ENCODE data around the gene DPP7.
A peak's percentile ranks its signal among the peaks of the same experiment; 100 is the strongest.

DPP7 gene

DNA sequence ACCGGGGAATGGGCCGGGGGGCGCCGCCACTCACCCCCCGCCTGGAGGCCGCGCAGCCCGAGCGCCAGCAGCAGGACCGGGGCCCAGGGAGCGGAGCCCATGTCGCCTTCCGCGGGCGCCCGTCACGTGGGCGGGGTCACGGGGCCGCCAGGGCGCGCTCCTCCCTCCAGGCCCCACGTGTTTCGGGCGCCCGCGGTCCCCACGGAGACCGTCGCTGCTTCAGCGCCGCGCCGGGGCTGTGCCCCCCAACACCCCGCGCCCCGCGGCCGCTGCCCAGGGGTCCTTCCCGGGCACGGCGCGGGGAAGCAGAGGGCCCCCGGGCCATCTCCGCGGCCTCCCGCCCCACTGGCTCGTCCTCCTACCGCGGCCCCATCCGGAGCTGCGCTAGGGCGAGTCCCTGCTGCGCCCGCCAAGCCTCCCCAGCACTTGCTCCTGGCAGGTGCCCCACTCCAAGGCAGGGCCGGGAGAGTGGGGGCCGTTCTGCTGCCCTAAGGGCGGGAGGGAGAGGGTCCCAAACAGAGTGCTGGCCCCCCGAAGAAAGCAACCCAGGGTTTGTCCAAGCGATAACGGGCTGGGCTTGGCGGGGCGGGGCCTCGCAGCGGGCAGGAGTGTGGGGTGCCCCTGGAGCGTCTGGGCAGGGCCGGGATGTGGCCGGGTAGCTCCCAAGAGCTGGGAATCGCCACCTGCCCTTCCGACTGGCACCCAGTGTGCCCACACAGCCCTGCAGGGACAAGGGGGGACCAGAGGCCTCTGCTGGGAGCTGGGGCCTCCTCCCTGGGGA lies at the start of gene DPP7:
DPP7 (minus strand) TSS at position 121 of the 781 bp plus-strand sequence; CDS start at position 101, 20 bp downstream.
- DNase-seq: peak; percentile 78 to 95 (median 90)

DNA sequence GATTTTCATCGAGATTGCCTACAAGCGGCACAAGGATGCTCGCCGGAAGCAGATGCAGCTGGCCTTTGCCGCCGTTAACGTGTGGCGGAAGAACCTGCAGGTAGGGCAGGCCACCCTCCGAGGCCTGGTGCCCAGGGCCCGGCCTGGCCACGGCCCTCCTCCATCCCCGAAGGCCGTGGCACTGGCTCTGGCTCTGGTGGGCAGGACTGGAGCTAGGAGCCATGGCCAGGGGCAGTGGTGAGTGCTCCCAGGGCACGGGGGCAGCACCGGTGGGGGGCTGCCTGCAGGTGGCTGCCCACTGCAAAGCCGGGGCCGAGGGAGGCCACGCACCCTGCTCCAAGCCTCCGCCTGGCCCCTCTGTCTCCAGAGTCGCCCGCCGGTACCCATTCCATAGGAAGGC lies 49.3 kb upstream of the DPP7 start:
- no peak for DNase-seq

DNA sequence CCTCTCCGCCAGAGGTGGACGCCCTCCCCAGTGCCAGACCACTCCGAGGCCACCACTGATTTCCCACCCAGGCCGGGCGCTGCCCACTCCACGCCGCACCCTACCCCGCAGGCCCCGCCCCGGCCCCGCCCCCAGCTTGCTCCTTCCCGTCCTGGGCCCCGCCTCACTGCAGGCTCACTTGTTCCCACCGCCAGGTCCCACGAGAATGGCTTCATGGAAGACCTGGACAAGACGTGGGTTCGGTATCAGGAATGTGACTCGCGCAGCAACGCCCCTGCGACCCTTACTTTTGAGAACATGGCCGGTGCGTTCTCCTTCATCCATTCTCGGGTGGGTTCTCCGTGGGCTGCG lies 48.8 kb upstream of the DPP7 start:
- peak in 2 of 3 donors; percentile 34 to 41 for DNase-seq

DNA sequence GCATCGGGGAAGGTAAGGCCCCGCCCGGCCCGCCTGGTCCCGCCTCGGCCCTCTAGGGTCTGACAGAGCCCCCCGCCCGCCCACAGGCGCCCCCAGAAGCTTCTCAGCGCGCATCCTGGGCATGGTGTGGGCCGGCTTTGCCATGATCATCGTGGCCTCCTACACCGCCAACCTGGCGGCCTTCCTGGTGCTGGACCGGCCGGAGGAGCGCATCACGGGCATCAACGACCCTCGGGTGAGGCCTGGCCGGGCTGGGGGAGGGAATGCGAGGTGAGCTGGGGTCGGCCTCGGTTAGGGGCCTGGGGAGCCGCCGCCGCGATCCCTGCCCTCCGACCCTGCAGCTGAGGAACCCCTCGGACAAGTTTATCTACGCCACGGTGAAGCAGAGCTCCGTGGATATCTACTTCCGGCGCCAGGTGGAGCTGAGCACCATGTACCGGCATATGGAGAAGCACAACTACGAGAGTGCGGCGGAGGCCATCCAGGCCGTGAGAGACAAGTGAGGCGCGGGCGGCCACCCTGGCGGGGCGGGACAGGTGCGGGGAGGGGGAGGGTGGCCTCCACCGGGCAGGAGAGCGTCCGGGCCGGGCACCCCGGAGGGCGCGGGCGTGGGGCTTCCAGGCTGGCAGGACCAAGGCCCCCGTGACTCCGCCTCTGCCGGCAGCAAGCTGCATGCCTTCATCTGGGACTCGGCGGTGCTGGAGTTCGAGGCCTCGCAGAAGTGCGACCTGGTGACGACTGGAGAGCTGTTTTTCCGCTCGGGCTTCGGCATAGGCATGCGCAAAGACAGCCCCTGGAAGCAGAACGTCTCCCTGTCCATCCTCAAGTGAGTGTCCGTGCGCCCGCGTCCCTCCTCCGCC lies 48.2 kb upstream of the DPP7 start:
- peak in 2 of 3 donors; percentile 17 to 25 for DNase-seq

DNA sequence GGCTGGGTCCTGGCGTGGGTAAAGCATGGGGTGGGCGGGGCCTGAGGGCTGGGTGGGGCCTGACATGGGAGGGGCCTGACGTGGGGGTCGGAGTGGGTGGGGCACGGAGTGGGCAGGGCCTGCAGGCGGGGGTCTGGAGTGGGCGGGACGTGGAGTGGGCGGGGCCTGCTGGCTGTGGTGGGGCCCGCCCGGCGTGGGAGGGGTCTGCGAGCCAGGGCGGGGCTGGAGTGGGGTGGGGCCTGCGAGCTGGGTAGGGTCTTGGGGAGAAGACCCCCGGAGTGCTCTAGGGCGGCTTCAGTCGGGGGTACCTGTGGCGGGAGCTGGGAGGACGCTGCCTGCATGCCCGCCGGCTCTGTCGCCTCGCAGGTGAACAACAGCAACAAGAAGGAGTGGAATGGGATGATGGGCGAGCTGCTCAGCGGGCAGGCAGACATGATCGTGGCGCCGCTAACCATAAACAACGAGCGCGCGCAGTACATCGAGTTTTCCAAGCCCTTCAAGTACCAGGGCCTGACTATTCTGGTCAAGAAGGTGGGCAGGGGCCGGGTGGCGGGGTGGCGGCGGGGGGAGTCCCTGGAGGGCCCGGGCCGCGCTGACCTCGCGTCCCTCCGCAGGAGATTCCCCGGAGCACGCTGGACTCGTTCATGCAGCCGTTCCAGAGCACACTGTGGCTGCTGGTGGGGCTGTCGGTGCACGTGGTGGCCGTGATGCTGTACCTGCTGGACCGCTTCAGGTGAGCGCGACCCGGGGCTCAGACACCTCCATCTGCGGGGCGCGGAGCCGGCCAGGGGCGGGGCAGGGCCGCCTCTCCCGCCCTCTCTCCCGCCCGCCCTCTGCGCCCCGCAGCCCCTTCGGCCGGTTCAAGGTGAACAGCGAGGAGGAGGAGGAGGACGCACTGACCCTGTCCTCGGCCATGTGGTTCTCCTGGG lies 47.3 kb upstream of the DPP7 start:
- DNase-seq: no peak

DNA sequence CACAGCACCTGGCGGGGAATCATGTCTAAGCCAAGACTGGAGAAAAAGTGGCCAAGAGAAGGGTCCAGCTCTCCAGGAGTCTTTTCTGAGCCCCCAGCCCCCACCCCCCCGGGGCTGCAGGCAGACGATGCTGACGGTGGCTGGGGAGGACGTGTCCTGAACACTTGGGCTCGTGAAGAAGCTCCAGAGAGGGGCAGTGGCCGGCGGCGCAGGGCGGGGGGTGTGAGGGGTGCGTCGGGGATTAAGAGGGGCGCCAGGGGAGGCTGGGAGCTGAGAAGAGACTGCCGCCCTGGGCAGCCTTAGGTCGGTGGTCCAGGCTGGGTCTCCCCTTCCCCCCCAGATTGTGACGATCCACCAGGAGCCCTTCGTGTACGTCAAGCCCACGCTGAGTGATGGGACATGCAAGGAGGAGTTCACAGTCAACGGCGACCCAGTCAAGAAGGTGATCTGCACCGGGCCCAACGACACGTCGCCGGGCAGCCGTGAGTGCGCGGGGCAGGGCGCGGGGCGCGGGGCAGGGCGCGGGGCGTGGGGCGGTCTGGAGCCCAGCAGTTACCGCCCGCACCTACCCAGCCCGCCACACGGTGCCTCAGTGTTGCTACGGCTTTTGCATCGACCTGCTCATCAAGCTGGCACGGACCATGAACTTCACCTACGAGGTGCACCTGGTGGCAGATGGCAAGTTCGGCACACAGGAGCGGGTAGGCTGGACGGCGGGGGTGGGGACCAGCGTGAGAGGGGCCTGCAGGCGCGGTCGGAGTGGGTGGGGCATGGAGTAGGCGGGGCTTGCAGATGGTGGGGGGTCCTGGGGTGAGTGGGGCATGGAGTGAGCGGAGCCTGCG lies 46.4 kb upstream of the DPP7 start:
- no peak for DNase-seq

DNA sequence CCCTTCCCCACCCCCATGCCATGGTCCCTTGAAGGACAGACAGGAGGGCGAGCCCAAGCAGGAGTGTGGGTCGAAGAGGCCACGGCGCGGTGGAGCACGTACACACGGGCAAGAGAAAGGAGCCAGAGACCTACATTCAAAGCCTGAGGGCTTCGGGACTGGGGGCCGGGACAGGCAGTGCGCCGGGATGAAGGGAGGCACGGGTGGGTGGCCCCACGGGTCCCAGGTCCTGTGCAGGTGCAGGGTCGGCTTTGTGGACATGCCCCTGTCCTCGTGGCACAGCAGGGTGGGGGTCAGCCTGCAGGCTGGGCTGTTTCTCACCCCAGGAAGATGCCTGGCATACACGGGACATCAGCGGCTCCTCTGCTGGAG lies 45.5 kb upstream of the DPP7 start:
- no peak for DNase-seq

DNA sequence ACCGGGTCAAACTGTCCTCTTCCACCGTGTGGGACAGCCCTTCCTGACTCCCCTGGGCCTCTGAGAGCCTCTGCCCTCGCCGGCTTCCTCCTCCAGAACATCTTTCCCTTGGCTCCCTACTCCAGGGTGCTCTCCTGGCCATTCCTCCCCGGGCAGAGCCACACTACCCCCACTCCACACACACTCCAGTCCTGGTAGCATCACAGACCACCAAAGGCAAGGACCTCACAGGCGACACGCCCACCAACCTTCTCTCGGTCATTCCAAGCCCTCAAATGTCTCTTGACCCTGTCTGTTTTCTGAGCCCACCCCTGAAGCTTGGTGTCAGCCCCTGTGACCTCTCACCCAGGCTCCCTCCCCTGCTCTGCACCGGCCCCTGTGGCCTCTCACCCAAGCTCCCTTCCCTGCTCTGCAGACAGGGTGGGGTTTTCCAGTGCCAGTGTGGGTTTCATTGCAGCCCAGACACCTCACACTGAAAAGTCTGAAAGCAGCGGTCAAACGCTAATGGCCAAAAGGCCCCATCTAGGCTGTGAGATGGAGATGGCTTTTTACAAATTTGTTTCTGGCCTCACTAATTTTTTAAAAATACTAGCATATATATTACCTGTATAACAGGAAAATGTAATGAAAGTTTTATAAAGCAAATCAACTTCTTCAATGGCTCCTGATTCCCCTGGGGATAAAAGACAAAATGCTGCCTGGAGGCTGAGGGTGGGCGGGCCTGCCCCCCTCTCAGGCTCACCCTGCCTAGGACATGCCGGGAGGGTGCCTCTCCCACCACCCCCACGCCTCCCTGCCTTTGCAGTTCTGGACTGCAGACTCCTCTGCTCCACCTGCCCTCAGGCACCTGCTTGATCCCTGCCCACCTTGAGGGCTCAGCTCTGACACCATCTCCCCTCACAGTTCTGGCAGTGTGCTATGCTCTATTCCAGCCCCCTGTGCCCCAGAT lies 44.8 kb upstream of the DPP7 start:
- DNase-seq: no peak

DNA sequence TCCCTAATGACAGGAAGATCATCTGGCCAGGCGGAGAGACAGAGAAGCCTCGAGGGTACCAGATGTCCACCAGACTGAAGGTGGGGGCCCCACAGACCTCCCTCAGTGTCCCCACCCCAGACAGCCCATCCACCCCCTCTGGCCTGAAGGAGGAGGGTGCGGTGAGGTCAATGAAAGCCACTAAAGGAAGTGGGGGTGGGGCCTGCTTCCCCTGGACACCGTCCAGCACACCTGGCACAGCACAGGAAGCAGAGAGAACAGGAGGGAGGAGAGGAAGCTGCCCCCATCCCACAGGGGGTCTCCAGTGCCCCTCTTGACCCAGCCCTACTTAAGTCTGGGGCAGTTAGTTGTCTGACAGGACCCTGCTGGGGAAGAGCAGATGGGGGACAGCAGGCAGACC lies 44.1 kb upstream of the DPP7 start:
- no peak for DNase-seq

DNA sequence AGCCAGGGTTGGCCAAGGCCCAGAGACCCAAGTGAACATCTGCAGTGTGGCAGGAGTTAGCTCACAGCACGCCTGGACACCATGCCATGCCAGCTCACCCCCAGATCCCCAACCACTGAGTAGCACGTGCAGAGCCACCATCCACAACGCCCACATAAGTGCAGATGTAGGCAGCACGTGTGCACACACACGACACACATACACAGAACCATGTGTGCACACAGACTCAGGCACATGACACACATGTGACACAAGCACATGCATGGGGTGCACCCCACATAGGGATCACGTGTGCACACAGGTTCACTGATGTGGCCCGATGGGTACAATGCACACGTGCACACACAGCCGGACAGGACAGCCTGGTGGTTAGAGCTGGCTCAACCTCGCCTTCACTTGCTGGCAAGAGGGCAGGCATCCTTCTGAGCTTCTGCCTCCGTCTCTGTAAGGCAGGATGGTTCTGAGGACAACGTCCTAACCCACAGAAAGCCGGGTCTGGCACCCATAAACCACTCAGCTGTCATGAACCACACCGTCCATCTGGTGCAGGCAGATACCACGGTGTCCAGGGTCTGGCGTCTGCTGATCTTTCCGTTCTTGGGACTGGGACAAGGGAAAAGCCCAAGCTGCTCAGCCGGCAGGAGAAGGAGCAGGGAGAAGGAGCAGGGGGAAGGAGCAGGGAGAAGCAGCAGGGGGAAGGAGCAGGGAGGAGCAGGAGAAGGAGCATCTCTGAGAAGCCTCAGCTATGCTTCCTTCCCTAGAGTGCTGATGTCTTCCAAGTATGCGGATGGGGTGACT lies 43.3 kb upstream of the DPP7 start:
- DNase-seq: no peak

DNA sequence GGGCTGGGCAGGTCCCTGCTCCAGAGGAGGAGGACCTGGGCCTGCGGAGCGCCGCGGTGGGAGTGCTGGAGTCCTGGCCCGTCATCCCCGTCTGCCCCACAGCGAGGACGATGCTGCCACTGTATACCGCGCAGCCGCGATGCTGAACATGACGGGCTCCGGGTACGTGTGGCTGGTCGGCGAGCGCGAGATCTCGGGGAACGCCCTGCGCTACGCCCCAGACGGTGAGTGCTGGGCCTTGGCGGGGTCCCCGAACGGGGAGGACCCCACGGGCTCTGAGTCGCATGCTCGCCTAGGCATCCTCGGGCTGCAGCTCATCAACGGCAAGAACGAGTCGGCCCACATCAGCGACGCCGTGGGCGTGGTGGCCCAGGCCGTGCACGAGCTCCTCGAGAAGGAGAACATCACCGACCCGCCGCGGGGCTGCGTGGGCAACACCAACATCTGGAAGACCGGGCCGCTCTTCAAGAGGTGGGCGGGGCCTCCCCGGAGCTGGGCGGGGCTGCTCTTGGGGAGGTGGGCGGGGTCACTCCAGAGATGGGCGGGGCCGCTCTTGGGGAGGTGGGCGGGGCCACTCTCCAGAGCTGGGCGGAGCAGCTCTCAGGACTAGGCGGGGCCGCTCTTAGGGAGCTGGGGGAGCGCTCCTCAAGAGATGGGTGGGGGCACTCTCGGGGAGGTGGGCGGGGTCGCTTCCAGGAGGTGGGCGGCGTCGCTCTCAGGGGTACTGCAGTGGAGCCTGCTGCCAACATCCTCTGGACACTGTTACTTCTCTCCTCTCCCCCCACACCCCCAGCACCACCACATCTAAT lies 42.2 kb upstream of the DPP7 start:
- peak; percentile 92 to 96 (median 93) for DNase-seq

DNA sequence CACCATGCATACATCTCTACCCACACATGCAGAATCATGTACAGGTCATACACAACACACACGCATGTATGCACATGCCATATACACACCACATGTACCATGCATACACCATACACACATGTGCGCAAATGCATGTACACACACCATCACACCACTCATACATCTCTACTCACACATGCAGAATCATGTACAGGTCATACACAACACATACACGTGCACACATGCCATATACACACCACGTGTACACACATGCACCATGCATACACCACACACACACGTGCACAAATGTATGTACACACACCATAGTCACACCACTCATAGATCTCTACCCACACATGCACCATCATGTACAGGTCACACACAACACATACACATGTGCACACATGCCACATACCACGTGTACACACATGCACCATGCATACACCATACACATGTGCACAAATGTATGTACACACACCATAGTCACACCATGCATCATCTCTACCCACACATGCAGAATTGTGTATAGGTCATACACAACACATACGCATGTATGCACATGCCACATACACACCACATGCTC lies 38.4 kb upstream of the DPP7 start:
- no peak for DNase-seq

DNA sequence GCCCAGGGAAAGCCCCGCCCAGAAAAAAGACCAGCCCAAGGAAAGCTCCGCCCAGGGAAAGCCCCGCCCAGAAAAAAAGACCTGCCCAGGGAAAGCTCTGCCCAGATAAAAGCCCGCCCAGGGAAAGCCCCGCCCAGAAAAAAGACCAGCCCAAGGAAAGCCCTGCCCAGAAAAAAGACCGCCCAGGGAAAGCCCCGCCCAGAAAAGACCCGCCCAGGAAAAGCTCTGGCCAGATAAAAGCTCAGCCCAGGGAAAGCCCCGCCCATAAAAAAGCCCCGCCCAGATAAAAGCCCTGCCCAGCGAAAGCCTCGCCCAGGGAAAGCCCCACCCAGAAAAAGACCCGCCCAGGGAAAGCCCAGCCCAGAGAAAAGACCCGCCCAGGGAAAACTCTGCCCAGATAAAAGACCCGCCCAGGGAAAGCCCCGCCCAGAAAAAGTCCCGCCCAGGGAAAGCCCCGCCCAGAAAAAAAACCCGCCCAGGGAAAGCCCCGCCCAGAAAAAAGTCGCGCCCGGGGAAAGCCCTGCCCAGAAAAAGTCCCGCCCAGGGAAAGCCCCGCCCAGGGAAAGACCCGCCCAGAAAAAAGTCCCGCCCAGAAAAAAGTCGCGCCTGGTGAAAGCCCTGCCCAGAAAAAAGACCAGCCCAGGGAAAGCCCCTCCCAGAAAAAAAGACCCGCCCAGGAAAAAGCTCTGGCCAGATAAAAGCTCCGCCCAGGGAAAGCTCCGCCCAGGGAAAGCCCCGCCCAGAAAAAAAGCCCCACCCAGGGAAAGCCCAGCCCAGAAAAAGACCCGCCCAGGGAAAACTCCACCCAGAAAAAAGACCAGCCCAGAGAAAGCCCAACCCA lies 36.3 kb upstream of the DPP7 start:
- DNase-seq: peak; percentile 86 to 94 (median 91)

DNA sequence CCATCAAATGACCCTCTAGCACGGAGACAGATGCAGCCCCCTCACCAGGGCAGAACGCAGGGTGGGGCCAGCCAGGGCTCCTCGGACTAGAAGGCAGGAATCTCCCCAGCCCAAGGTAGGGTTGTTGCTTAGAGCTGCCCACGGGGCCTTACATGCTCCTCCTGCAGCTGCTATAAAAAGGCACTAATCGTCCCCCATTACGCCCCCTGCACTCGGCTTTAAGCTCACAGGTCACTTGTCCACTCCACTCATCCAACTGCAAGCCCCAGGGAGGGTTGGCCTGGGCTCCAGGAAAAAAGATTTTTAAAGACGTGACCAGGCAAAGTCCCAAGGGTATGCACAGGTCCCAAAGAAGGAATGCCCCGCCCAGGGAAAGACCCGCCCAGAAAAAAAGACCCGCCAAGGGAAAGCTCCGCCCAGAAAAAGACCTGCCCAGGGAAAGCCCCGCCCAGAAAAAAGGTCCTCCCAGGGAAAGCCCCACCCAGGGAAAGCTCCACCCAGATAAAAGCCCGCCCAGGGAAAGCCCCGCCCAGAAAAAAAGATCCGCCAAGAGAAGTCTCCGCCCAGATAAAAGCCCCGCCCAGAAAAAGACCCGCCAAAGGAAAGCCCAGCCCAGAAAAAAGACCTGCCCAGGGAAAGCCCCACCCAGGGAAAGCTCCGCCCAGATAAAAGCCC lies 35.5 kb upstream of the DPP7 start:
- no peak for DNase-seq

DNA sequence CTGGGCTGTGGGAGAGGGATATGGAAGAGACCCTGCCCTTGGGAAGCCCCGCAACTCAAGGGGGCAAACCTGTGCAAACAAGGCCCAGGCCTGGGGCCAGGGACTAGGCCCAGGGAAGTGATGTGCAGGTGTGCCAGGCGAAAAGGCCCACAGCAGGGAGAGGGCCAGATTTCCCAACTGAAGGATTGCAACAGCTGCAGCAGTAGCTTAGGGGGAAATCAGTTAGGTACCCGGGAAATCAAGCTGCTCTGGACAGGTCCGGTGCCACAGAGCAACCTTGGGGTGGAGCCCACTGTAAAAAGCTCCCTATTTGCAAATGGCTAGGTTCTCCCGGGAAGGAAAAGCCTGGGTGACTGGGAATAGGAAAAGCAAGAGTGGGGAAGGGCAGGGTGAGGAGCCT lies 34.8 kb upstream of the DPP7 start:
- no peak for DNase-seq

DNA sequence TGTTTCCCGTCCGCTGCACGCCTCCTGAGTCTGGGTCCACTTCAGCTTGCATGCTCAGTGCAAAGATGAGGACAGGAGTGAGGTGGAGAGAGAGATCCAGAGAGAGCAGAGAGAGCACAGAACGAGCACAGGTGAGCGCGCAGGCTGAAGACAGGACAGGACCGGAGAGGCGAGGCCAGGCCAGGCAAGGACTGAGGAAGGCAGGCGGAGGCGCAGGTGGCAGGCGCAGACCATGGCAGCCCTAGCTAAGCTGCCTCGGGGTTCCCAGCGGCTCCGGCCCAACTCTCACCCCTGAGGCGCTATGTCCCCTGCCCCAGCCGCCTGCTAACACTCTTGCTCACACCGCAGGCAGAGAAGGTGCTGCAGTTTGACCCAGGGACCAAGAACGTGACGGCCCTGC lies 34.1 kb upstream of the DPP7 start:
- no peak for DNase-seq

DNA sequence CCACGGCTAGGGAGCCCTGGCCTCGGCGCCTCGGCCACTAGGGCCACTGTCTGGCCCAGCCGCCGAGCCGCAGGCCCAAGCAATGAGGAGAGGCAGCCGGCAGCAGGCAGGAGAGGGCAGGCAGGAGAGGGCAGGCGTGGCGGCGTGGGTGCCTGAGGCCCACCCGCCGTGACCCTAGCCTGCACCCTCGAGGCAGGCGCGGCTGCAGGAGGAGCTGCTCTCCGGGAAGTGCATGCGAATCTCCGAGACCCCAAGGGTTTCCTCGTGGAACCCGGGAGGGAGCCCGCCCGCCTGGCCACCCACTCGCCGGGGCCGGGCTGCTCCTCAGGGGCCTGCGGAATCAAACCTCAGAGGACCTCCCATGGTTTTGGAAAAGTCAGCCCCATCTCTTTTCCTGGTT lies 33.7 kb upstream of the DPP7 start:
- DNase-seq: no peak
